B cell (primary cell): ENCODE results near the gene SPATA24.

Experiments
- CTCF ChIP-seq: fragments of 200-600 bp; IDR thresholded peaks from one replicate; pipeline ENCODE4 v1.8.0; 2022; ENCODE audit warnings: antibody characterized with exemption, mild to moderate bottlenecking
- EZH2 ChIP-seq: IDR thresholded peaks from 2 replicates; pipeline ENCODE4 v1.6.1; 2012; ENCODE audit warnings: borderline replicate concordance, low read depth, mild to moderate bottlenecking, moderate library complexity, low read length; ENCODE audit not compliant: insufficient read depth, poor library complexity, severe bottlenecking

GRCh38 chr5:139403418-139403786 is 487 bp downstream of the SPATA24 start:
- TF ChIP-seq EZH2 (no peak), CTCF (no peak)
